HG03039 (cell line): Measurements from ENCODE around the gene PLPPR3.

Source experiments
- ATAC-seq: cut with Tn5 transposase; IDR thresholded peaks from one replicate; pipeline ENCODE4 v1.9.1; 2021; ENCODE audit warnings: mild to moderate bottlenecking, moderate library complexity; ENCODE audit not compliant: unreplicated experiment

Gene PLPPR3

DNA sequence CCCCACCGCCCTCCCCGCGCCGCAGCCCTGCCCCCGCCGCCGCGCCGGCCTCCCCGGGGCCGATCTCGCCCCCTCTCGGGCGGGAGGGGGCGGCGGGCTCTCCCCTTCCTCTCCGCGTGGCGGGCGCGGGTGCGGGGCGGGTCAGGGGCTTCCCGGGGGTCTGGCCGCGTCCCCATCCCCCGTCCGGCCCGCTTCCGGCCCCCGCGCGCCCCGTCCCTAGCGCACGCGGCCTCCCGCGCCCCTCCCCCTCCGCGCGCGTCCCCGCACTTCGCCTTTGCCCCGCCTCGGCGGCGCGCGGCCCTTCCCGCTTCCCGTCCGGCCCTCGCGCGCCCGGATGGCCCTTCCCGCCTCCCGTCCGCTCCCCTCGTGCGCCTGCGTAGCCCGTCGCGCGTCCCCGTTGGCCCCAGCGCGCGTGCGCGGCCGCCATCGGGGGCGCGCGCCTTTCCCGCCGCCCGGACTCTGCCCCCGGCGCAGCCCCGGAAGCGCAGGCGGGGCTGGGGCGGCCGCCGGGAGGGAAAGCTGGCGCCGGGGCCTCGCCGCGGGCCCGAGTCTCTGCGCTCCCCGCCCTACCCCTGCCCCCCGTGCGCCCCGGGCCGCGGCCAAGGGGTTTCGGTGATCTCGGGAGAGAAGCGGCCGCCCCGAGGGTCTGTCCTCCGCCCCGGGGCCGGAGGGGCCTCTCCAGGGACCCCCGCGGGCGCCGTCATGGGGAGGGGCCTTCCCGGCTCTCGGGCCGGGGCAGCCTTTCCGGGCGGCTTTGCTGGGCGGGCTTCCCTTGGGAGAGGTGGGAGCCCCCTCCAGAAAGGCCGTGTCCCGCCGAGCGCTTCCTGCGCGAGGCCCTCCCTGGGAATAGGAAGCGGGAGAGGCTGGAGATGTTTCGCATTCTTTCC, 24.0 kb downstream of the PLPPR3 start:
- peak; percentile 37 for ATAC-seq

DNA sequence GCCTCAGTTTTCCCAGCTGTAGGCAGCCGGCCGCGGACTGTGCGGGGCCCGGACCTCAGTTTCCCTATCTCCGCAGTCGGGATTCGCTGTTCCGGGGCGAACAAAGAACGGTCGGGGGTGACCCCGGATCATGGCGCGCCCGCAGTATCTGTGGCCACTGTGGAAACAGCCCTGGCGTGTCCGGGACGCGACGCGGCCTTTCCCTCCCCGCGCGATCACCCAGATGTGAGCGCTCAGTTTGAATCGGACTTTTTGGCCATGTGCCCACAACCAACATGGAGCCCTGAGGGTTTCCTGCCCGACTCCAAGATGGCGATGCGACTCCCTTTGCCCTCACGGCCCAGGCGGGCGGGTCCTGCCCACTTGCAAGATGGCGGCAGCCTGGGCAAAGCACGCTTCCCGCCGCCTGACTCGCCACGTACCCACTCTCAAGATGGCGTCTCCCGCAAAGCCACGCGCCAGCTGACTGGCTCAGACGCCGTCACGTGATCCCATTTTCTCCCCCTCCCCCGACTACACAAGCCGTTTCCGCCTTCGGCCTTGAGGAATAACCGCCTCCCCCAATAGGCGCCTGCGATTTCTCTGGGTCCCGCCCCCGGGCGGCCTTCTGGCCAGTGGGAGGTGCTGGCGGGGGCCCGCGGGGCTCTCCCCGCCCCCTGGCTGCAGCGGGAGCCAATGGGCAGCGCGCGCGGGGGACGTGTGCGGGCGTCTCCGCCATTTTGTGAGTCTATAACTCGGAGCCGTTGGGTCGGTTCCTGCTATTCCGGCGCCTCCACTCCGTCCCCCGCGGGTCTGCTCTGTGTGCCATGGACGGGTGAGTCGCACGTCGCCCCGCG, 24.8 kb downstream of the PLPPR3 start, which contains the start of gene PTBP1:
PTBP1 (plus strand) TSS at position 761 of the 836 bp plus-strand sequence; CDS start at position 807, 46 bp downstream.
- ATAC-seq, result peak; percentile 70

DNA sequence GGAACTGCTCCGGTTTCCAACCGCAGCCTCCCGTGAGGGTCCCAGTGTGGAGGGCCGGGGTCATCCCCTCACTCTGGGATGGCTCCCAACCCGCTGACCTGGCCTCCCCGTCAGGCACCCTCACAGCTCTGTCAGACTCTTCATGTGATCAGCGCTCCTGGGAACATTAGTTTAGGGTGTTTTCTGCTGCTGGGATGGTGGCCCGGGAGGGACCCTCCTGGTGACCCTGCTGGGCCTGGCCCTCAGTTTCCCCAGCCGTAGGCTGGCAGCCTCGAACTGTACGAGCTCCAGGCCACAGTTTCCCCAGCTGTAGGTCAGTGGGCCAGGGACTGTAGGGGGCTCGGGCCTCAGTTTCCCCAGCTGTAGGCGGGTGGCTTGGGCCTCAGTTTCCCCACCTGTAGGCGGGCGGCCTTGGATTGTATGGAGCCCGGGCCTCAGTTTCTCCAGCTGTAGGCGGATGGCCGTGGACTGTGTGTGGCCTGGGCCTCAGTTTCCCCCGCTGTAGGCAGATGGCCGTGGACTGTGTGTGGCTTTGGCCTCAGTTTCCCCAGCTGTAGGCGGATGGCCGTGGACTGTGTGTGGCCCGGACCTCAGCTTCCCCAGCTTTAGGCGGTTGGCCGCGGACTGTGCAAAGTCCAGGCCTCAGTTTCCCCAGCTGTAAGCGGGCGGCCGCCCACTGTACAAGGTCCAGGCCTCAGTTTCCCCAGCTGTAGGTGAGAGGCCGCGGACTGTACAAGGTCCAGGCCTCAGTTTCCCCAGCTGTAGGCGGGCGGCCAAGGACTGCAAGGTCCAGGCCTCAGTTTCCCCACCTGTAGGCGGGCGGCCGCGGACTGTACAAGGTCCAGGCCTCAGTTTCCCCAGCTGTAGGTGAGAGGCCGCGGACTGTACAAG, 25.8 kb downstream of the PLPPR3 start:
- no peak for ATAC-seq

DNA sequence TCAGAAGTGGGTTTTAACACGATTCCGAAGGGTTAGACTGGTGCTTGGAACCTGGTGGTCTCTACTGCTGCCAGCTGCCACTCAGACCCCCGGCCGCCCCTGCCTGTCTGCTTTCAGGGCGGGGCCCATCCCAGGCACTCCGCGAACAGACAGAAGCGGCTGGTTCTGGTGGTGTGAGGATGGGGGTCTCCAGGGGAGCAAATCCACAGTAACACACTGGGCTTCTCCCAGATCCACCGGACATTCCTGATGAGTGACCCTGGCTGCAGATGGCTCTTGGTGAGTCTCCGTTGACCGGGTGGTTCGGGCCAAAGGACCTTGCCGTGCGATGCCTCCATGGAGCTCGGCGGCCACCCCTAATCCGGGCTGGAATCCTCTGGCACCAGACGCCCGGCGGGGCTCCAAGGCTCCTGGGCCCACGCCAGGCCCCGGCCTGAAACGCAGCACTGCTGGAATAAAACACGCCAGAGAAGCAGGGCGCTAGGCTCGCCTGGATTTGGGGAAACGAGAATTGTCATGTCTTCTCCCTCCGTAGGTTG, 26.6 kb downstream of the PLPPR3 start:
- no peak for ATAC-seq

DNA sequence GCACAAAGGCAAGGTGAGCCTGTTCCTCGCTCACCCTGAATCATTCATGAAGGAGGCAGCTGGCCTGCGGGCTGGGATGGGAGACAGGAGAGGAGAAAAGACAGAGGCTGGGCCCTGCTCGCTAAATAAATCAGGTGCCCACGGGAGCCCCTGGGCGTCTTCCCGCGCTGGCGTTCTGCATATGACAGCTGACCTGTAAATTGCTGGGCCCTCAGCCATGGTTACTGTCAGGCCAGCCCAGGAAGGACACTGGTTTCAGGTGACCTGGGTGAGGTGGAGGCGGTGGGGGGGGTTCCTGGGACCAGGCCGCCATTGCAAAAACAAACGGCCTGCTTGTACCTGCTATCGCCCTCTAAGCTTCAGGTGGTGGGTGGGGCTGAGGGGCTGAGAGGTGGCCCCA, 27.9 kb downstream of the PLPPR3 start:
- no peak for ATAC-seq

DNA sequence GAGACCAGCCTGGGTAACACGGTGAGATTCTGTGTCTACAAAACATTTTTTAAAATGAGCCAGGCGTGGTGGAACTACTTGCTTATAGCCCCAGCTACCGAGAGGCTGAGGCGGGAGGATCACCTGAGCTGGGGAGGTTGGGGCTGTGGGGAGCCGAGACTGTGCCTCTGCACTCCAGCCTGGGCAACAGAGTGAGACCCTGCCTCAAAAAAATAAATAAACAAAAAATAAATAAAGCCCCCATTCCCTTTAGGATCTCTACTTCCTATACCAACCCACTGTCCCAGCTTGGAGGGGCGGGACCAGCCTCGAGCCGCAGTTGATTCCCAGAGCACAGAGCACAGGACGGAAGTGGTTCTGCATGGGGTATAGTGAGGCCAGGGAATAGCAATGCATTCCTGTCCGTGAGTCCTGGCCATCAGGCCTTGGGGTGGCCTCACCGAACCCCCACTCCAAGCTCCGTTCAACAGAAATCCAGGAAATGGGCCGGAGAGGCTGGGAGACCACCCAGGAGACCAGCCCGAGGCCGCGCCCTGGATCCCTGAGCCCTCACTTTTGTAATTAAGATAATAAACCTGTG, 29.4 kb downstream of the PLPPR3 start:
- ATAC-seq, result no peak

DNA sequence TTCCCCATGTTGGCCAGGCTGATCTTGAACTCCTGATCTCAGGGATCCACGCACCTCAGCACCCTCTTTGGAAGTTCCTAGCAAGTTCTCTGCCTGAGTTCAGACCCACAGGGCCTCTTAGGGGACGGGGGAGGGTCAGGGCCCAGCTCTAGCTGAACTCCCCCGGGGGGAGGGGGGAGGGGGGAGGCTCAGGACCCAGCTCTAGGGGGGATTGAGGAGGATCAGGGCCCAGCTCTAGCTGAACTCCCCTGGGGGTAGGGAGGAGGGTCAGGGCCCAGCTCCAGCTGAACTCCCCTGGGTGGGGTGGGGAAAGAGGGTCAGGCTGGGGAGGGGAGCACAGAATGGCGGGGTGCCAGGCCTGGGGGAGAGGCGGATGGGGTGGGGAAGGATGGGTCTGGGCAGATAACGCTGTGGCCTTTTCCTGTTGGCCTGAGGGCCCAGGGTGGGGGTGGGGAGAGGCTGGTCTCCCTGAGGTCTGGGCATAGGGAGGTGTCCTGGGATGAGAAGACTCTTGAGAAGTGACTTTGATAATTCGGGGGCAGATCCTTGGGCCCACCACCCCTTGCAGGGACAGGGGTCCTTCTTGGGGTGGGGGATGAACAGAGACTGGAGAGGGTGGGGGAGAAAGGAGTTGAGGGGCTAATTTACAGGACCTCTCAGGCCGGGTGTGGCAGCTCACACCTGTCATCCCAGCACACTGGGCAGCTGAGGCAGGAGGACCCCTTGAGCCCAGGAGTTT, 30.0 kb downstream of the PLPPR3 start:
- no peak for ATAC-seq

DNA sequence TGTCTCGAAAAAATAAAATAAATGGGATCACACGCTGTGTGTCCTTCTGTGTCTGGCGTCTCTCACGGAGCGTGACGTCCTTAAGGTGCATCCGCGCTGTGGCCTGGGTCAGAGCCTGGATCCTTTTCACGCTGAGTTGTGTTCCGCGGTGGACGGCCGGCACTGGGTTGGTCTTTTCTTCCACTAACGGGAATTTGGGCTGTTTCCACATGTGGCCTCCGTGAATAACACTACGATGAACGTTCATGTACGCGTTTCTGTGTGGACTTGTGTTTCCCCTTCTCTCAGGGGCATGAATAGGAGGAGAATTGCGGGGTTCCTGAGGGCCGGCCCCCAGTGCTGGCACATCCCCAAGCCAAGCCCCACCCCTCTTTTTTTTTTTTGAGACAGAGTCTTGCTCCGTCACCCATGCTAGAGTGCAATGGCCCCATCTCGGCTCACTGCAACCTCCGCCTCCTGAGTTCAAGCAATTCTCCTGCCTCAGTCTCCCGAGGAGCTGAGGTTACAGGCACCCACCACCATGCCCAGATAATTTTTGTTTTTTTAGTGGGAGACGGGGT, 30.7 kb downstream of the PLPPR3 start:
- no peak for ATAC-seq

DNA sequence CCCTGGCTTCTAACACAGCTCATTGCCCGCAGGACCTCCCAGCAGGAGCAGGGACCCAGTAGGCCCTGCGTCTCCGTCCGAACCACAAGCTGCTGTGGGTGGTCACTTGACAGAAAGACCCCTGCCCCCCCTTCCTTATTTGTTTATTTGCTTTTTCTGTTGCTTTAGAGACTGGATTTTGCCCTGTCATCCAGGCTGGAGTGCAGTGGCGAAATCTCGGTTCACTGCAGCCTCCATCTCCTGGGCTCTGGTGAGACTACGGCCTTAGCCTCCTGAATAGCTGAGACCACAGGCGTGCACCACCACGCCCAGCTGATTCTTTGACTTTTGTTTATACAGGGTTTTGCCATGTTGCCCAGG, 32.1 kb downstream of the PLPPR3 start:
- no peak for ATAC-seq

DNA sequence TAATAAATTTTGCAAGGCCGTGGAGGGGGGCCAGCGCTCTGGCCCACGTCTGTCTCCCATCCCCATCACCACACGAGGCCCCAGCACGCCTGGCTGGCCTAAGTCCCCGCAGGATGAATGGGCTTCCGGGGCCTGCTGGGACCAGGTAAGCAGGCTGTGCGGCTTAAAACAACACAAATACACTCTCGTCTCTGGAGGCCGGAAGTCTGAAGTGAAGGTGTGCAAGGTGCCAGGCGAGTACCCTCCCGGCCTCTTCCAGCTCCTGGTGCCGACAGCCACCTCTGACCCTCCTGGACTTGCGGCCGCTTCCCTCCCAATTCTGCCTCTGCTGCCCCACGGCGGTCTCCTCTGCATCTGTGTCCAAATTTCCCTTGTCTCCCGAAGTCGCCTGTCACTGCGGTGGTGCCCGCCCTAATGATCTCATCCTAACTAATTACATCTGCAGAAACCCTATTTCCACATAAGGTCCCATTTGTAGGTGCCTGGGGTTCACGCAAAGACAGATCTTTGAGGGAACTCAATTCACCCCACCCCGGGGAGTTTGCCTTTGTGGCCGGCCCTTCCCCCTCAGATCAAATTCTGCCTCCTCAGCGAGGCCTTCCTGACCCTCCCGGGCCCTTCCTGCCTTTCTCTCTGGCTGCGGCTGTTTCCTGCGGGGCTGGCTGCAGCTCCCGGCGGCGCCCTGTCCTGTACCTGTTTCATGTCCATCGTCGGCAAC, 32.6 kb downstream of the PLPPR3 start:
- no peak for ATAC-seq

DNA sequence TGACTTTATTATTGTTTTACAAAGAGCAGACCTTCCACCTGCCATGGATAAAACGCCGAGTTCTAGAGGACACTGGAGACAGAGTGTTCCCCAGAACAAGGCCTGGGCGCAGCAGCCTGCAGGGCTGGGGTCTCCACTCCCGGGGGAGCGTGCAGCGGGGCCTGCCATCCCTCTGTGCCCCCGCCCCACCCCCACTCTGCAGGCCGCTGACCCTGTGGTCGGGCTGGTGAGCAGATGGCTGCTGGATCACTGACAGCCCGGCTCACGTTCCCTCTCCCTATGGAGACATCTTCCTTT, 33.1 kb downstream of the PLPPR3 start:
- no peak for ATAC-seq

DNA sequence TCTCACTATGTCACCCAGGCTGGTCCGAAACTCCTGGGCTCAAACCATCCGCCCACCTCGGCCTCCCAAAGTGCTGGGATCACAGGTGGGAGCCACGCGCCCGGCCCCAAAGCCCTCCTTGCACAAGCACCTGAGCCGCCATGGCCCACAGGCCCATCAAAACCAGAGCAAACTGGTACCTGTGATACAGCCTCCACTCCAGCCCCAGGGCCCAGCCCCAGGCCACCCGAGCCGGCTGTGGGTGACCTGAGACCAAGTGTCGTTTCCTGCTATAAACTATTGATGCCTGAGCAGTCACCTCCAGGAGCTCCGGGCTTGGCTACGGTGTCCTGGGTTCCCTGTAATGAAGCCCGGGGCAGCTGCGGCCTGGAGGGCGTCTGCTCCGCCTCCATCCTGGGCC, 34.2 kb downstream of the PLPPR3 start:
- ATAC-seq, result no peak

DNA sequence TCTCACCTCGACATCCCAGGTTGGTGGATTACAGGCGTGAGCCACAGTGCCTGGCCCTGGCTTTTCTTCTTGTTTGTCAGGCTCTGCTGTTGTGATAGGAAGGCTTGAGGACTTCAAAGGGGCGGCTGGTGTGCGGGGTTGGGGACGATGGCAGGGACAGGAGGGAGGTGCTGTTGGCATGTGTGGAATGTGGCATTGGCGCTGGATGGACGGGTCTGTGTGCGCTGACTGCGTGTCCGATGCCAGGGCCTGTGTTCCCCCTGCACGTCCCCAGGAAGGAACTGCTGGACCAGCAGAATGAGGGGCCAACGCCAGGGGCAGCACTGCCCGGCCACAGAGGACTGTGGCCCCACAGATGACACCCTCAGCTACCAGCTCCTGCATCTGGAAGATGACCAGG, 37.2 kb downstream of the PLPPR3 start:
- no peak for ATAC-seq

DNA sequence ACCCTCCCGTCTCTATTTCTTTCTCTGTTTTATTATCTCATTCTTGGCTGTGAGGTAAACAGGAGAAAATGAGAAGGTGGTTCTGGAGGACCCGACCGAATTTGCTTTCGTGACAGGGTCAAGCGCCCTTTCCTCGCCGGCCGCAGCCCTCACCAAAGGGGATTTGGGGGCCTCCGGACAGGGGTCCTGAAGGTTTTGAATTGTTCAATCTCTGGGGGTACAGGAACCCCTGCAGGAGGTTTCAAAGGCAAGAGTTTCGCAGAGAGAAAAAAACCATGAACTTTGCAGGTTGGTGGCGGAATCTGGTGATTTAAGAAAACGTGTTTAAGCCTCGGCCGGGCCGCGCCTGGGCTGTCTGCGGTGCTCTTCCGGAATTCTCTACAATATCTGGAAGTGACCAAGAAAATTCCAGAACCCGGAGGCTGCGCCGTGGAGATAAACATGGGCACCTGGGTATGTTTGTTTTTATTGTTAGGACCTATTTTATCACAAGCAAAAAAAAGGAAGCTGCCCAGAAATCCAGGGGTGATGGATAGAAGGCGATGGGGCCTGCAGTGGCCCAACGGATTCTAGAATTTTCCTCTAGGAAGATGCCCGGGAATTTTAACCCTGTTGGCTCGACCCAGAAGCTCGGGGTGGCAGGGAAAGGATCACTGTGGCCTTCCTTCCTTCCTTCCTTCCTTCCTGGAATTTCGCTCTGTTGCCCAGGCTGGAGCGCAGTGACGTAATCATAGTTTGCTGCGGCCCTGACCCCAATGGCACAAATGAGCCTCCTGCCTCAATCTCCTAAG, 38.7 kb downstream of the PLPPR3 start:
- ATAC-seq, result no peak

DNA sequence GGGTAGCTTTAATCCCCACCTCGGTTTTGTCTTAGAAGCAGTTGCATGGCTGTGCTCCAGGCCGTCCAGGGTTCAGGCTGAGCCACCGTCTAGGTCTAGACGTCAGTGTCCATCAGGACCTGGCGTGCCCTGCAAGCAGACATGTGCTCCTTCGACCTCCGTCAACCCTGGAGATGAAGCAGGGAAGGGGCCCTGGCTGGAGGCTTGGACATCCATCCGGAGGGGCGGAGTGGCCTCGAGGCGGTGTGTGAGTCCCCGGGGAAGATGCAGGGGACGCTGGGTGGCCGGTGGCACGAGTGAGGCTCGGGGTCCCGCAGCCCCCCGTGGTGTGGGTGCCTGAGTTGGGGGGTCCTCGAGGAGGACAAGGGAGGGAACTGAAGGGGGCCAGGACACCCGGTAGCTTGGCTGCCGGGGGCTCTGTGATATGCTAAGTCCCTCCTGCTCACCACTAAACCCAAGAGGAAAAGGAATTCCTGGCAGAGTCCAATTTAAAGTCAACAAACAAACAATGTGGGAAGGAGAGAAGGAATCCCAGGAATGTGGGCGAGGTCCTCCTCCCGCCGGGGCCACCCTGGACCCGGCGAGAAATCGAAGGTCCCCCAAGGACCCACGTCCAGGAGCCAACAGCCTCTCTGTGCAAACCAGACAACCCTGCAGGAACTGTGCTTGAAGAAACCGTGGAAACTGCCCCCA, 39.4 kb downstream of the PLPPR3 start:
- no peak for ATAC-seq

DNA sequence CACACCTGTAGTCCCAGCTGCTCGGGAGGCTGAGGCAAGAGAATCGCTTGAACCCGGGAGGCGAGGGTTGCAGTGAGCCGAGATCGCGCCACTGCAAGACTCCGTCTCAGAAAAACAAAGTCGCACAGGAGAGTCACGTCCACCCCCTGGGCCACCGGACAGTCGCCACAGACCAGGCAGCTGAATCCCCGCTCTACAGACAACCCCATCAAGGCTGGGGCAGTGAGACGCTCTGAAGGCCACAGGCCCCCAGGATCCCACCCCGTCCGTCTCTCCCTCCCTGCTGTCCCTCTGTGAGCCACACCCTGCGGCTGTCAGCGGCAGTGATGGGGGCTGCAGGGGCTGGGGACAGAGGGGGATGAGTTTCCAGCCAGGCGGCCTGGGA, 40.0 kb downstream of the PLPPR3 start:
- ATAC-seq, result no peak

DNA sequence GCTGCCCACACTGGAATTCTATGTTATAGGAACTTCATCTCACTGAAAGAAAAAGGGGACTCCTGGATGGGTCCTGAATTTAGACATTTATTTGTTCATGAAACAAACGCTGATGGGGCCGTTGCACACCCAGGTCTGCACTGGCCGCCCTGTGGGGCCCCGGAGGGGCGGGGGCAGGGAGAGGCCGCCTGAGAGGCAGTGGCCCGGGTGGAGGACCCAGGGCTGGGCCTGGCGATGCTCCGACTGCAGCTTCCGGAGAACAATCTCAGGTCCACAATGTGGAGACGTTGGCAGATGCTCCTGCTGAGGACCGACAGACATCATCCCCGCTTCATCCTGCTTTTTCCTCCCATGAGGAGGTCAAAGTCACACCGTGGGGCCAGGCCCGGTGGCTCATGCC, 40.8 kb downstream of the PLPPR3 start:
- ATAC-seq, result no peak
